ENCODE results near the gene PPFIBP1. TPM values are rescaled to one million over a fixed set of nuclear protein-coding genes. Genes with fewer than 3 reads are reported as not detected.

The PPFIBP1 gene
- total RNA-seq: 10 to 100 TPM; 40.1 to 44.7 TPM

DNA sequence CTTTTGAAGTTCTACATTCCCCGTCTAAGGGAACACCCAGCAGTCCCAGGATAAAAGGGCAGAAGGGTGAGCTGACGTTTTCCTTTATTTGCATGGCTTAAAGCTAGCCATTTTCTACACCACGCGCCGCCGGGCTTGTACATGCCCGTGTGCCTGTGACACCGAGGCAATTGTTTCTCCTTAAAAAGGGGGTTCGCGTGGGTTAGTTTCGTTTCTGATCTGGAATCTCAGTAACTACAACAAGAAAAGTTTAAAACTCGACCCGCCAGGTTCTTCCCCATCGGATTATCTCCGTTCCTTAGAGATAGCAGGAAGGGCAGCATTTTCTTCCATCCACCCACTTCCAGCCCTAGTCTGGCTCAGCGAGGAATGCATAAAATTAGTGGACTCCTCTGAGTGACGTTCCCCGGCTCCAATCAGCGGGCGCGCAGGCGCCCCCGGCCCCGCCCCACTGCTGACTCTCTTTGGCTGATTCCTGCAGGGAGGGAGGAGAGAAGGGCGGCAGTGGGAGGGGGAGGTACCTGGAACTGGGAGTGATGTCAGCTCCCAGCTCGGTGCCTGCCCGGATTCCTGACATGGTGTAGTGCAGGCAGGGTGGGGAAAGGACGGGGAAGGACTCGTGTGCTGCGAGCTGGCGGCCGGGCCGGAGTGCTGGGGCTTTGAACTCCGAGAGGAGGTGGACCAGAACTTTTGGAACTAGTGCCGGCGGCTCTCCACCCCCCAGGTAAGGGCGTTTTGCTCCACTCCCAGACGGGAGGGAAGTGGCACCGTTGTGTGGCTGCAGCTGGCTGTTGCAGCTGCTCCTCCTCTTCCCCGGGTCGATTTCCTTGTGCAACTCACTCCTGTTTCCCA, at the start of gene PPFIBP1:
PPFIBP1 (plus strand) TSS at position 565 of the 852 bp plus-strand sequence. CDS start 109,191 bp downstream, outside the sequence.
- peak within 1 kb of the TSS; percentile 89 for H3K27ac ChIP-seq
- H3K27me3 ChIP-seq: no peaks in the 10 kb centered on the region
- DNase-seq: peak; percentile 100
- H3K4me3 ChIP-seq: peak within 1 kb of the TSS; percentile 68
- H3K9me3 ChIP-seq: no peaks in the 10 kb centered on the region
- intact Hi-C loops (cut with DNase I): no loop called here
- peak within 1 kb of the TSS; percentile 84 to 90 for H3K9ac ChIP-seq (ENCODE audit: low read depth in 2 of 2, low read length in 2 of 2)
- peaks cover 4% of the 10 kb centered on the region for H3K4me1 ChIP-seq
- no peak for TF ChIP-seq CTCF (IDR thresholded peaks at IDR 0.05)
- H3K36me3 ChIP-seq: no peaks in the 10 kb centered on the region

GRCh38 chr12:27474344-27474743, 49.7 kb upstream of the PPFIBP1 start:
- intact Hi-C loops (cut with DNase I): no loop called here
- no peaks in the 10 kb centered on the region for H3K4me1 ChIP-seq
- no peak overlapping the region for H3K4me3 ChIP-seq
- H3K27me3 ChIP-seq: no peaks in the 10 kb centered on the region
- no peak overlapping the region for H3K9ac ChIP-seq (ENCODE audit: low read depth in 2 of 2, low read length in 2 of 2)
- H3K36me3 ChIP-seq: no peaks in the 10 kb centered on the region
- no peak for DNase-seq
- H3K9me3 ChIP-seq: no peaks in the 10 kb centered on the region
- no peak overlapping the region for H3K27ac ChIP-seq
- no peak for TF ChIP-seq CTCF (IDR thresholded peaks at IDR 0.05)

- Histone ChIP-seq H3K9me3 (no peaks in the 10 kb centered on the region), H3K4me3 (no peak overlapping the region), H3K36me3 (no peaks in the 10 kb centered on the region), H3K27me3 (no peaks in the 10 kb centered on the region), H3K4me1 (no peaks in the 10 kb centered on the region), H3K9ac (ENCODE audit: low read depth in 2 of 2, low read length in 2 of 2) (no peak overlapping the region), H3K27ac (no peak overlapping the region)
- TF ChIP-seq CTCF (IDR thresholded peaks at IDR 0.05): no peak
- no peak for DNase-seq
- intact Hi-C loops (cut with DNase I): no loop called here
These were observed 47.0 kb upstream of the PPFIBP1 start for GRCh38 chr12:27477049-27477448.

GRCh38 chr12:27478949-27479348, 45.1 kb upstream of the PPFIBP1 start:
- no peak for DNase-seq
- Histone ChIP-seq H3K27ac (no peak overlapping the region), H3K36me3 (no peaks in the 10 kb centered on the region), H3K9me3 (no peaks in the 10 kb centered on the region), H3K4me1 (no peaks in the 10 kb centered on the region), H3K9ac (ENCODE audit: low read depth in 2 of 2, low read length in 2 of 2) (no peak overlapping the region), H3K27me3 (no peaks in the 10 kb centered on the region), H3K4me3 (no peak overlapping the region)
- no peak for TF ChIP-seq CTCF (IDR thresholded peaks at IDR 0.05)
- intact Hi-C loops (cut with DNase I): no loop called here

- Histone ChIP-seq H3K9me3 (no peaks in the 10 kb centered on the region), H3K27ac (no peak overlapping the region), H3K4me3 (no peak overlapping the region), H3K27me3 (no peaks in the 10 kb centered on the region), H3K9ac (ENCODE audit: low read depth in 2 of 2, low read length in 2 of 2) (no peak overlapping the region), H3K4me1 (no peaks in the 10 kb centered on the region), H3K36me3 (no peaks in the 10 kb centered on the region)
- no peak for DNase-seq
- intact Hi-C loops (cut with DNase I): no loop called here
- TF ChIP-seq CTCF (IDR thresholded peaks at IDR 0.05): no peak
These were observed 44.0 kb upstream of the PPFIBP1 start for GRCh38 chr12:27480016-27480415.

Measured in colonic mucosa (tissue), 4 donors.